ENCODE results near the gene UTP25. TPM values are rescaled to one million over a fixed set of nuclear protein-coding genes. Genes with fewer than 3 reads are reported as not detected.

UTP25 gene
- total RNA-seq, 1 experiment from 2014 or later, result 7.8 TPM

GRCh38 chr1:209839875-209840546, 12.2 kb downstream of the UTP25 start:
- DNase-seq (ENCODE audit: low read depth), result peak; percentile 95

- DNase-seq (ENCODE audit: low read depth), result no peak
Observed at GRCh38 chr1:209840611-209841010, 12.8 kb downstream of the UTP25 start.

- DNase-seq (ENCODE audit: low read depth), result no peak
Observed at GRCh38 chr1:209844695-209845407, 17.1 kb downstream of the UTP25 start.

- DNase-seq (ENCODE audit: low read depth), result no peak
Observed at GRCh38 chr1:209845408-209845725, 17.6 kb downstream of the UTP25 start.

GRCh38 chr1:209849388-209849787, 21.6 kb downstream of the UTP25 start:
- no peak for DNase-seq (ENCODE audit: low read depth)

- DNase-seq (ENCODE audit: low read depth), result peak; percentile 51
Observed at GRCh38 chr1:209850342-209850979, 22.7 kb downstream of the UTP25 start.

- DNase-seq (ENCODE audit: low read depth), result no peak
Observed at GRCh38 chr1:209853676-209854075, 25.9 kb downstream of the UTP25 start.

- DNase-seq (ENCODE audit: low read depth), result no peak
Observed at GRCh38 chr1:209854196-209854595, 26.4 kb downstream of the UTP25 start.

GRCh38 chr1:209855006-209855405, 27.2 kb downstream of the UTP25 start:
- no peak for DNase-seq (ENCODE audit: low read depth)

GRCh38 chr1:209855623-209856022, 27.9 kb downstream of the UTP25 start:
- DNase-seq (ENCODE audit: low read depth), result no peak

GRCh38 chr1:209858561-209859103, 30.9 kb downstream of the UTP25 start:
- DNase-seq (ENCODE audit: low read depth), result no peak

GRCh38 chr1:209860293-209860881, 32.6 kb downstream of the UTP25 start:
- DNase-seq (ENCODE audit: low read depth), result peak; percentile 82

- peak; percentile 7 for DNase-seq (ENCODE audit: low read depth)
Observed at GRCh38 chr1:209861242-209861641, 33.5 kb downstream of the UTP25 start.

GRCh38 chr1:209862391-209863356, 34.9 kb downstream of the UTP25 start:
- no peak for DNase-seq (ENCODE audit: low read depth)

- DNase-seq (ENCODE audit: low read depth), result peak; percentile 50
Observed at GRCh38 chr1:209863766-209864485, 36.2 kb downstream of the UTP25 start.

GRCh38 chr1:209866201-209866600, 38.4 kb downstream of the UTP25 start:
- no peak for DNase-seq (ENCODE audit: low read depth)

- no peak for DNase-seq (ENCODE audit: low read depth)
Observed at GRCh38 chr1:209869291-209870149, 41.7 kb downstream of the UTP25 start.

GRCh38 chr1:209870151-209870831, 42.5 kb downstream of the UTP25 start:
- DNase-seq (ENCODE audit: low read depth), result peak; percentile 13

- no peak for DNase-seq (ENCODE audit: low read depth)
Observed at GRCh38 chr1:209871006-209871405, 43.2 kb downstream of the UTP25 start.

Data from M059J (cell line).